C4-2B (cell line): ENCODE data around the gene TNS1.

Experiments
- CTCF ChIP-seq: fragments of 450-650 bp; conservative IDR thresholded peaks from 2 replicates; pipeline ENCODE4 v1.5.1; 2017; ENCODE audit warnings: mild to moderate bottlenecking
- ZFX ChIP-seq: fragments of 450-650 bp; IDR thresholded peaks from 2 replicates; pipeline ENCODE4 v1.6.1; 2017

- TF ChIP-seq CTCF, result no peak
- TF ChIP-seq ZFX, result no peak
Observed at GRCh38 chr2:217787160-217787877, 215.5 kb downstream of the TNS1 start.
